ENCODE data around the gene SLC36A2.

GRCh38 chr5:151310932-151311331 lies 36.4 kb downstream of the SLC36A2 start:
- TF ChIP-seq CTCF (tag by site-specific recombination; IDR thresholded peaks at IDR 0.05) (no peak), ZNF639 (tag by site-specific recombination; IDR thresholded peaks at IDR 0.05) (no peak), REST (tag by site-specific recombination; IDR thresholded peaks at IDR 0.05) (no peak), ZNF26 (tag by site-specific recombination; IDR thresholded peaks at IDR 0.05) (no peak), ZNF670 (tag by site-specific recombination; IDR thresholded peaks at IDR 0.05; ENCODE audit: low read depth) (no peak), KLF9 (tag by site-specific recombination; IDR thresholded peaks at IDR 0.05; ENCODE audit: low read depth) (no peak)

Data from HEK293 (cell line).